SK-MEL-5 (cell line): ENCODE data around the gene CDKN2B. TPM values are rescaled to one million over a fixed set of nuclear protein-coding genes. Genes with fewer than 3 reads are reported as not detected.
"Not testable (repeated sequence)": the region's sequence is repeated elsewhere in the genome, so short reads cannot be mapped to it uniquely, and the experiment has no call there.

Experiments used
- DNase-seq: peaks from one replicate; pipeline ENCODE4 v3.0.0-alpha.2; 2016; ENCODE audit warnings: low read depth, low spot score
- in situ Hi-C: cut with HindIII; loops from 2 replicates; pipeline ENCODE4 v1.10.0; 2016; ENCODE audit warnings: low sequenced_read_pairs, high pct_unique_total_duplicates, low pct_unique_long_range_greater_than_20kb
- small RNA-seq, 2 experiments: library from RNA; depleted of rRNA; stranded (forward); fragments of <200 nt; gene quantifications; one replicate each; pipeline ENCODE3, GENCODE V24; 2014
- total RNA-seq: library from RNA; depleted of rRNA; stranded (reverse); fragments of >200 nt; shearing (Covaris generic); gene quantifications from 2 replicates; pipeline ENCODE4 v1.2.3, GENCODE V29; 2014; rRNA removed

Gene CDKN2B
- total RNA-seq, 1 experiment from 2014 or later = not detected

GRCh38 chr9:21961569-21961968 lies 47.5 kb downstream of the CDKN2B start:
- in situ Hi-C loops = no loop called here
- DNase-seq = no peak

GRCh38 chr9:21959268-21959667 lies 49.8 kb downstream of the CDKN2B start:
- DNase-seq, in situ Hi-C loops: not testable (repeated sequence)

DNA sequence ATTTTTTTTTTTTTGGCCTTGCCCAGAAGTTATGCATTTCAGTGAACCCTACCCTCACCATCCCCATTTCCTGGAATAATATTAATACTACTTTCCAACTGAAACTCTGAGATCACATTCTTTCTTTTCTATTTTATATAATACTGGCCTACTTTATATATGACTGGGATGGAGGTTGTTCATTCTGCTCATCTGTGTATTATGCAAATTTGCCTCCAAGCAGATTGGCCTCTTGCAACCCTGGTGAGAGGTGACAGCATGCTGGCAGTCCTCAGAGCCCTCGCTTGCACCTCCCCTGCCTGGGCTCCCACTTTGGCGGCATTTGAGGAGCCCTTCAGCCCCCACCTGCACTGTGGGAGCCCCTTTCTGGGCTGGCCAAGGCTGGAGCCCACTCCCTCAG lies 50.3 kb downstream of the CDKN2B start:
- DNase-seq = no peak
- in situ Hi-C loops = no loop called here

Small RNA genes lying within 50 kb of the gene (small RNA-seq; reads per million reads assigned to genes)
- 0 reads per million in 2 experiments for gene RF02045

Other genes starting within 250 kb of the CDKN2B start
- gene MTAP, start 206.7 kb downstream of the CDKN2B start, total RNA-seq = not detected in 2 replicates
- not detected in 2 replicates for gene CDKN2A, start 14.9 kb downstream of the CDKN2B start, total RNA-seq
- gene CDKN2B-AS1, start 14.5 kb downstream of the CDKN2B start, total RNA-seq = not detected in 2 replicates